ENCODE results near the gene SLC35B3.
"Not testable (repeated sequence)": the region's sequence is repeated elsewhere in the genome, so short reads cannot be mapped to it uniquely, and the experiment has no call there.

Gene SLC35B3

DNA sequence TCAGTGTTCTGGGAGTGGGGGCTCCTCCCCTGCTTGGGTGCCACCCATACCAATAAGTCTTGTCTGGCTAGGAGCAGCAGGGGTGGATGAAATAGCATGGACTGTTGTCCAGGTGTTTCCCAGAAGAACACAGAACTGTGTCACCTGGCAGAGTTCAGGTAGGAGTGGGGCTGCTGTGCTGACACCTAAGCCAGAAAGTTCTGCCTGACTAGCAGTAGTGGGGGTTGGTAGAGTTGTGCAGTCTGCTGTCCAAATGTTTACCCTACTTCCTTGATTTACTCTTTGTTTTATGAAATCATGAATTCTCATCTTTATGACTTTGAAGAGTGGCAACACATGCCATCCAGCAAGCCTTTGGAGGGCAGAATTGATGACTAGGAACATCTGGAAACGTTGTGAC, 27.3 kb upstream of the SLC35B3 start:
- no peak for TF ChIP-seq CTCF (IDR thresholded peaks at IDR 0.05; ENCODE audit: low read depth, low read length)
- no peak for DNase-seq (ENCODE audit: low read depth, low spot score)
- in situ Hi-C loops (cut with HindIII; ENCODE audit: low sequenced_read_pairs), result no loop called here
- H3K4me3 ChIP-seq (ENCODE audit: low read depth, low read length), result no peak overlapping the region

GRCh38 chr6:8462169-8462568, 26.8 kb upstream of the SLC35B3 start:
- H3K4me3 ChIP-seq (ENCODE audit: low read depth, low read length), result no peak overlapping the region
- no peak for TF ChIP-seq CTCF (IDR thresholded peaks at IDR 0.05; ENCODE audit: low read depth, low read length)
- DNase-seq (ENCODE audit: low read depth, low spot score), result no peak
- in situ Hi-C loops (cut with HindIII; ENCODE audit: low sequenced_read_pairs), result no loop called here

DNA sequence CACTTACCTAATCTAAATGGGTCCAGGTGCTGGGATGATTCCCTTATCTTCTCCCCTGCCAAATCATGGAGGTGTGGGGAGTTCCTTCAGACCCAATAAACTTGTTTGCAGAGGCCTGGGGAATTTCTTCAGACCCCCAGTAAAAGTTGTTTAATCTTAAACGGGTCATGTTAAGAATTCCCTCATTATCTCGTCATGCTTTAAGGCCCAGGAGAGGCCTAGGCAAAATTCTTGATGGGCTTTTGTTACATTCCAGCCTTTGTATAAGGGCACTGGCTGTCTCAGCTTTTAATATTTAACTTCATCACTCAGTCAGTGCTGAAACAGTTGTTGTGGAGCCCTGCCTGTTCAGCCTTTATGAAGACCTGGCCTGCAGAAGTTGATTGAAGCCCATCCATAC, 11.0 kb upstream of the SLC35B3 start:
- no peak for DNase-seq (ENCODE audit: low read depth, low spot score)
- H3K4me3 ChIP-seq (ENCODE audit: low read depth, low read length), result no peak overlapping the region
- in situ Hi-C loops (cut with HindIII; ENCODE audit: low sequenced_read_pairs), result no loop called here
- TF ChIP-seq CTCF (IDR thresholded peaks at IDR 0.05; ENCODE audit: low read depth, low read length), result no peak

DNA sequence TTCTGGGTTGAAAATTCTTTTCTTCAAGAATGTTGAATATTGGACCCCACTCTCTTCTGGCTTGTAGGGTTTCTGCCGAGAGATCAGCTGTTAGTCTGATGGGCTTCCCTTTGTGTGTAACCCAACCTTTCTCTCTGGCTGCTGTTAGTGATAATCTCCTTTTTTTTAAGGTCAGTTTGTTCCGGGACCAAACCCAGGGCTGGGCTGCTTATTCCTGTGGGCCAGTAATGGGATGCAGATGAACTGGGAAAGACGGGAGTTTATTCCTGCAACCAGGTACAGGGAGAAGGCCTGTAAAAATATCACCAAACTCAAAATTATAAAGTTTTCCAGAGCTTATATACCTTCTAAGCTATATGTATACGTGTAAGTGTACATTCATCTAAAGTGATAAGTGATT, 10.6 kb upstream of the SLC35B3 start:
- H3K4me3 ChIP-seq (ENCODE audit: low read depth, low read length); DNase-seq (ENCODE audit: low read depth, low spot score); in situ Hi-C loops (cut with HindIII; ENCODE audit: low sequenced_read_pairs): not testable (repeated sequence)

- in situ Hi-C loops (cut with HindIII; ENCODE audit: low sequenced_read_pairs), result no loop called here
- no peak overlapping the region for H3K4me3 ChIP-seq (ENCODE audit: low read depth, low read length)
- no peak for DNase-seq (ENCODE audit: low read depth, low spot score)
- TF ChIP-seq CTCF (IDR thresholded peaks at IDR 0.05; ENCODE audit: low read depth, low read length), result no peak
Observed at GRCh38 chr6:8442150-8442549, 6.8 kb upstream of the SLC35B3 start.

- no peak overlapping the region for H3K4me3 ChIP-seq (ENCODE audit: low read depth, low read length)
- in situ Hi-C loops (cut with HindIII; ENCODE audit: low sequenced_read_pairs), result no loop called here
- TF ChIP-seq CTCF (IDR thresholded peaks at IDR 0.05; ENCODE audit: low read depth, low read length), result no peak
- DNase-seq (ENCODE audit: low read depth, low spot score), result no peak
Observed at GRCh38 chr6:8441452-8441851, 6.1 kb upstream of the SLC35B3 start.

GRCh38 chr6:8439601-8440268, 4.4 kb upstream of the SLC35B3 start:
- DNase-seq (ENCODE audit: low read depth, low spot score), result no peak
- no peak overlapping the region for H3K4me3 ChIP-seq (ENCODE audit: low read depth, low read length)
- no peak for TF ChIP-seq CTCF (IDR thresholded peaks at IDR 0.05; ENCODE audit: low read depth, low read length)
- in situ Hi-C loops (cut with HindIII; ENCODE audit: low sequenced_read_pairs), result no loop called here
